GM12891 (cell line): ENCODE measurements around the gene ADCY5.

Experiments used
- DNase-seq: peaks from one replicate; pipeline ENCODE4 v3.0.0; 2011; ENCODE audit warnings: low spot score; ENCODE audit not compliant: insufficient read length
- FAIRE-seq: peaks from 2 replicates; lab custom pipeline; 2011; peaks lifted over from hg19 to GRCh38; lab: Jason Lieb, UNC
- PAX5 ChIP-seq: IDR thresholded peaks from 2 replicates; pipeline ENCODE4 v1.6.1; 2011; ENCODE audit warnings: low read length, moderate library complexity, mild to moderate bottlenecking; ENCODE audit not compliant: insufficient read depth, severe bottlenecking
- POLR2A ChIP-seq: IDR thresholded peaks from 2 replicates; pipeline ENCODE4 v1.6.1; 2011; ENCODE audit warnings: low read depth, low read length, control low read depth
- POLR2AphosphoS5 ChIP-seq: IDR thresholded peaks from 2 replicates; pipeline ENCODE4 v1.6.1; 2011; ENCODE audit warnings: low read depth, low read length, control low read depth
- POU2F2 ChIP-seq: IDR thresholded peaks from 2 replicates; pipeline ENCODE4 v1.6.1; 2011; ENCODE audit warnings: low read depth, mild to moderate bottlenecking, control low read depth, low read length, moderate library complexity
- SPI1 ChIP-seq: IDR thresholded peaks from 2 replicates; pipeline ENCODE4 v1.6.1; 2011; ENCODE audit warnings: low read depth, low read length, control low read depth
- TAF1 ChIP-seq: IDR thresholded peaks from 2 replicates; pipeline ENCODE4 v1.6.1; 2011; ENCODE audit warnings: low read depth, low read length, control low read depth

The ADCY5 gene

GRCh38 chr3:123446610-123447109 is 2.2 kb downstream of the ADCY5 start:
- DNase-seq, result no peak
- TF ChIP-seq POLR2A (no peak), POU2F2 (no peak), POLR2AphosphoS5 (no peak), PAX5 (no peak), SPI1 (no peak), TAF1 (no peak)
- FAIRE-seq, result no peak

DNA sequence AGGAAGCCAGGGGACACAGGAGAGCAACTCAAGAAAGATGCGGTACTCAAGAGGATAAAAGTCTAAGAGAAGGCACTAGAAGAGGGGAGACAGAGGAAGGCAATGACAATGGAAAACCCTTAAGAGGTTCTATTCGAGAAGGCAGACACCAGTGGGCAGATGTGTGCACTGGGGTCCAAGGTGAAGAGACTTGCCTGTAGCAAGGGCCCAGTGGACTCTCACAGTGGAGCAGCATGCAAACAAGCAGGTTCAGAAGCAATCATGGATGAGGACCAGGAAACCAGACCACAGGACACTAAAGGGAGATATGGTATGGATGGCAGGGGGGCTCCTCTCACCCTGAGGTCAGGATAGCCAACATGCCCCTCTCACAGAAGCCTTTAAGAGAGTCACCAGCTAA is 2.7 kb downstream of the ADCY5 start:
- no peak for TF ChIP-seq POU2F2
- TF ChIP-seq TAF1, result no peak
- TF ChIP-seq POLR2AphosphoS5, result no peak
- no peak for DNase-seq
- FAIRE-seq, result no peak

DNA sequence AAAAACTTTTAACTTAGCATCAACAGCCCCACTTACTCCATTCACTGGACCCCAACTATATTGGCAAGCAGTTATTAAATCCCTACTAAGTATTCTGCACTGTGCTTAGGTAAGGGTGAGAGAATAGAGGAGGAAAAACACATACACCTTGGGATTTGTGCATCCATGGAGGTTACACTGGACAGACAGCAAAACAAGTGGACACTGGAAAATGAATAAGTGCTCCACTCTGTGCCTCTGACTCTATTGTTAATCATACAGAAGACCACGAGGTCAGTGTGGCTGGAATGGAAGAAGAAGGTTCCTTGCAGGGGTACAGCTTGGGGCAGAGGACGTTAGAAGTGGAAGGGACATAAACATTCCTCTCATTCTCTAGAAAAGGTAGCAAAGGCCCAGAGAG is 3.2 kb downstream of the ADCY5 start:
- no peak for DNase-seq
- TF ChIP-seq POLR2A (no peak), POU2F2 (no peak), SPI1 (no peak)
- FAIRE-seq, result no peak

GRCh38 chr3:123444744-123445143 is 4.1 kb downstream of the ADCY5 start:
- FAIRE-seq, result no peak
- TF ChIP-seq POLR2A (no peak), POLR2AphosphoS5 (no peak), SPI1 (no peak), PAX5 (no peak)
- DNase-seq, result no peak

DNA sequence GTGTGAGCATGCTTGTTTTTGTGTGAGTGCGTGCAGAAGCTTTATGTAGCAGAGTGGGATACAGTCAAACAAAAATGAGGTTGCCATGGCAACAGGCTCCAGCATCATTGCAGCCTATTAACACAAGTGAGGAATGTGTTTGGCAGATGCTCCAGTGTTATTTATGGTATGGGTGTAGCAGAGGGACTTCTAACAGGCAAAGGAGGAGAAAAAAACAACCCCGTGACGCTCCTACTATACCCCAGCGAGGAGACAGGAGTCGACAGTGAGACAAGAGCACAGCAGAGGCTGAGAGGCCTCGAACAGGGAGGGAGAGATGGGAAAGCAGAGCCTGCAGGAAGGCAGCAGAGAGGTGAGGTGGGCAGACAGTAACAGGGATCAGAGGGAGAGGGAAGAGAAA is 4.9 kb downstream of the ADCY5 start:
- DNase-seq, result no peak
- no peak for TF ChIP-seq PAX5
- TF ChIP-seq POU2F2, result no peak
- TF ChIP-seq POLR2AphosphoS5, result no peak
- no peak for TF ChIP-seq POLR2A
- no peak for TF ChIP-seq SPI1
- no peak for TF ChIP-seq TAF1
- no peak for FAIRE-seq

- FAIRE-seq (no peak), DNase-seq (no peak)
- no peak for TF ChIP-seq POU2F2
- no peak for TF ChIP-seq PAX5
- TF ChIP-seq SPI1, result no peak
- no peak for TF ChIP-seq TAF1
- no peak for TF ChIP-seq POLR2A
These were observed 6.0 kb downstream of the ADCY5 start for GRCh38 chr3:123442908-123443307.

GRCh38 chr3:123442125-123442524 is 6.8 kb downstream of the ADCY5 start:
- no peak for TF ChIP-seq SPI1
- TF ChIP-seq POU2F2, result no peak
- TF ChIP-seq TAF1, result no peak
- TF ChIP-seq POLR2A, result no peak
- TF ChIP-seq POLR2AphosphoS5, result no peak
- no peak for TF ChIP-seq PAX5
- no peak for FAIRE-seq

DNA sequence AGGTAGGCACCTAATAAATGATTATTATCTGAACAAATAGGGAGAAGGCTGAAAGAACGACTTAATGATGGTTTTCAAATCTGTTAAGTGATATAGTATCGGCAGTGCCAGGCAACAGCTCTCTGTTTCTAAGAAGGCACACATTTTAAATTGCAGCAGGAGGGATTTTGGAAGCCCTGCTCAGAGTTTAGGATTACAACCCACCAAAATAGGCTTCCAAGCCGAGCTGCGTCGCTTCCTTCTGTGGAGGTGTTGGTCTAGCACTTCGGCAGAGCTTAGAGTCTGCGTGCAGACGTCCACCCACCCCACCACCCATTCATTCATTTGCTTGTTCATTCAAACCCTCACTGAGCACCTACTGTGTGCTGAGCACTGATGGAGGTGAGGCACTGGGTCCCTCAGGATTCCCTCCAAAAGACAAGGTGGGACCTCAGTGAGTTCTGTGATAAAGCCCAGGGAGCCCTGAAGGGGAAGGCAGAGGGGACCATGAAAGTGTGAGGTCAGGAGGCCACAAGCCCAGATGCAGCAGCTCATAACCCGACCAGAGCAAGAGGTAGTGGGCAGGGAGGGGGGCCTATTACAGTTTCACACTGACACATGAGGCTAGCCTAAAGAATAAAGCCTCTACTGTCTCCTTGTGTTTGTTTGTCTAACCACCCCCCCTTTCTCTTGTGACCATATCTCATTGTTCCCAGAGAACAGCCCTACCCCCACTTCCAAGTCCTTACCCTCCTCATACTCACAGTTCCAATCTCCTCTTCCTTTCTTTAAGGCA is 8.9 kb downstream of the ADCY5 start:
- FAIRE-seq, result no peak
- no peak for DNase-seq
- TF ChIP-seq POU2F2, result no peak
- TF ChIP-seq POLR2AphosphoS5, result no peak
- TF ChIP-seq SPI1, result no peak
- TF ChIP-seq POLR2A, result no peak
- TF ChIP-seq TAF1, result no peak
- no peak for TF ChIP-seq PAX5

More at GRCh38 chr3:123442125-123442524, 6.8 kb downstream of the ADCY5 start:
- no peak for DNase-seq

DNA sequence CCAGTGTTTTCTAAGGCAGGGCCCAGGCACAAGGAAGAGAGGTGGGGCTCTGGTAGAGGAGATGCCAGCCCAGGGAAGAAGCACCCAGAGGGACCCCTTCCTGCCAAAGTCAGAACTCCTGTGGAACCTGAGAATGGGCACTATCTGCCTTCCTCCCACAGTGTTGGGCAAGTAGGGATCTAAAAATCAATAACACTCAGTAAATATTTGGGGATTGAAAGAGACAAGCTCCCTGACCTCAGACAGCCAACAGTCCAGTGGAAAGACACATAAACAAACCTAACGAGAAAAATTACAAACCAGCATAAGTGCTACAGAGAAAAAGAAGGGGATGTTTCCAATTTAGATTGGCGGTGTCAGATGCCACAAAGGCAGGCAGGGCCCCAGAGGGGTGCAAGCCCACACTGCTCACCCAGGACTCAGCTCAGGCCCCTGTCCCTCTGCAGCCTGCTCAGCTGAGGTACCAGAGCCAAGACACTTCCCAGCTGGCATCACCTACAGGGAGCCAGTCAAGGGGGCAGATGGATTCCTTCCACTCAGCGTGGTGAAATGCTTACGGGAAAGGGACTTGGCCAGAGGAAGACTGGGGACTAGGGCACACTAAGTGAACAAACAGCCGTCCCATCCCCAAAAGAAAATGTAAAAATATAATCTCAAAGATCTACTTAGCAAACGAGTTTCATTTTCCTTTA is 15.9 kb downstream of the ADCY5 start:
- TF ChIP-seq SPI1, result no peak
- FAIRE-seq, result no peak
- no peak for DNase-seq

- FAIRE-seq (no peak), DNase-seq (no peak)
- no peak for TF ChIP-seq SPI1
These were observed 17.1 kb downstream of the ADCY5 start for GRCh38 chr3:123431658-123432324.
